HG02852 (cell line): ENCODE results near the gene CLNS1A.
A peak's percentile ranks its signal among the peaks of the same experiment; 100 is the strongest.
"Not testable (repeated sequence)": the region's sequence is repeated elsewhere in the genome, so short reads cannot be mapped to it uniquely, and the experiment has no call there.

ENCODE experiments used
- ATAC-seq: cut with Tn5 transposase; IDR thresholded peaks from one replicate; pipeline ENCODE4 v1.9.1; 2021; ENCODE audit warnings: mild to moderate bottlenecking, moderate library complexity; ENCODE audit not compliant: unreplicated experiment

The CLNS1A gene

GRCh38 chr11:77637345-77638165 is at the start of gene CLNS1A:
Gene CLNS1A (minus strand): TSS chr11:77637794. CDS start chr11:77637714, 80 bp downstream.
- peak; percentile 95 for ATAC-seq

GRCh38 chr11:77687088-77687487 is 49.5 kb upstream of the CLNS1A start:
- ATAC-seq: no peak

GRCh38 chr11:77677138-77677537 is 39.5 kb upstream of the CLNS1A start:
- no peak for ATAC-seq

- ATAC-seq: no peak
These were observed 34.7 kb upstream of the CLNS1A start for GRCh38 chr11:77672264-77672663.

- no peak for ATAC-seq
These were observed 32.4 kb upstream of the CLNS1A start for GRCh38 chr11:77669848-77670511.

GRCh38 chr11:77668760-77669159 is 31.2 kb upstream of the CLNS1A start:
- ATAC-seq: no peak

- ATAC-seq: no peak
These were observed 27.8 kb upstream of the CLNS1A start for GRCh38 chr11:77665240-77665965.

GRCh38 chr11:77661670-77662069 is 24.1 kb upstream of the CLNS1A start:
- no peak for ATAC-seq

- no peak for ATAC-seq
These were observed 23.4 kb upstream of the CLNS1A start for GRCh38 chr11:77660947-77661346.

GRCh38 chr11:77658213-77659013 is 20.8 kb upstream of the CLNS1A start:
- ATAC-seq: no peak

GRCh38 chr11:77656362-77656761 is 18.8 kb upstream of the CLNS1A start:
- ATAC-seq: no peak

- ATAC-seq: no peak
These were observed 17.3 kb upstream of the CLNS1A start for GRCh38 chr11:77654770-77655434.

GRCh38 chr11:77650123-77650522 is 12.5 kb upstream of the CLNS1A start:
- ATAC-seq: no peak

- ATAC-seq: no peak
These were observed 10.2 kb upstream of the CLNS1A start for GRCh38 chr11:77647654-77648305.

- ATAC-seq: no peak
These were observed 7.3 kb upstream of the CLNS1A start for GRCh38 chr11:77644887-77645286.

- no peak for ATAC-seq
These were observed 4.6 kb upstream of the CLNS1A start for GRCh38 chr11:77642228-77642627.

- no peak for ATAC-seq
These were observed 756 bp downstream of the CLNS1A start for GRCh38 chr11:77636731-77637344.

GRCh38 chr11:77633926-77634325 is 3.7 kb downstream of the CLNS1A start:
- not testable (repeated sequence) for ATAC-seq

GRCh38 chr11:77630157-77630710 is 7.4 kb downstream of the CLNS1A start:
- no peak for ATAC-seq
